ENCODE results near the gene CMC4. TPM values are rescaled to one million over a fixed set of nuclear protein-coding genes. Genes with fewer than 3 reads are reported as not detected.

CMC4 gene
- total and polyA plus RNA-seq, 9 of the 15 experiments (the other 6 are each of a cell fraction or from before 2014, with no cell fraction given), result 3.5 to 16.9 (median 8.2) TPM

- peaks cover 49% of the 10 kb centered on the region for H3K79me2 ChIP-seq (ENCODE audit: control insufficient read depth, insufficient read depth, low read length)
- no peaks in the 10 kb centered on the region for H3K9me1 ChIP-seq (ENCODE audit: control insufficient read depth, insufficient read depth, low read length)
- peak; percentile 91 to 97 (median 94) for DNase-seq (ENCODE audit: extremely low read depth in 1 of 4, low spot score in 3 of 4)
- peak within 1 kb of the TSS; percentile 82 for H3K4me2 ChIP-seq (ENCODE audit: insufficient read depth, low read length)
- H3K9me3 ChIP-seq (replicated peaks; ENCODE audit: control insufficient read depth, insufficient read depth, low read depth, low read length), result no peaks in the 10 kb centered on the region
- FAIRE-seq, result peak; percentile 85
- H3K36me3 ChIP-seq (ENCODE audit: control insufficient read depth, insufficient read depth, low read length), result no peaks in the 10 kb centered on the region
- intact Hi-C loops (cut with micrococcal nuclease), result loop anchor here (2.0 kb wide), 1 partner anchor 40 kb away; no protein-coding TSS in a partner anchor
- peak within 1 kb of the TSS; percentile 93 to 97 for H3K9ac ChIP-seq (ENCODE audit: insufficient read depth in 1 of 2, low read depth in 2 of 2, low read length in 2 of 2)
- no TSS peak for BruUV-seq (replicated peaks)
- CTCF ChIA-PET (ENCODE audit: low intra/inter-chr PET ratio), result interaction anchor here (0.6 kb wide), 1 partner anchor 43 kb away, joined by 3 read pairs; no protein-coding TSS in a partner anchor
- peak within 1 kb of the TSS; percentile 84 for H2AFZ ChIP-seq (ENCODE audit: low read depth, low read length)
- in situ Hi-C loops (cut with MboI), result no loop called here
- H3K27ac ChIP-seq (ENCODE audit: extremely low read depth, low read depth, low read length), result peak within 1 kb of the TSS; percentile 95
- H3K4me1 ChIP-seq (replicated peaks in 1 of 2; ENCODE audit: control insufficient read depth in 2 of 2, insufficient read depth in 2 of 2, low read length in 2 of 2), result peaks cover 14 to 29% of the 10 kb centered on the region in 2 experiments
- WGBS (ENCODE audit: insufficient coverage, low coverage, missing lambda C conversion rate), result 3% methylated on average over 36 of the region's 82 CpGs
- POLR2A ChIA-PET, result interaction anchor here (0.5 to 1.4 kb wide), 10 partner anchors 9 to 678 kb away, joined by 3 to 6 read pairs (median 3); no protein-coding TSS in a partner anchor
- ATAC-seq, result peak; percentile 87
- H3K27me3 ChIP-seq (ENCODE audit: control insufficient read depth in 2 of 2, insufficient read depth in 2 of 2, low read length in 2 of 2), result no peaks in the 10 kb centered on the region
- peak within 1 kb of the TSS; percentile 51 for H3K4me3 ChIP-seq
- H4K20me1 ChIP-seq (replicated peaks; ENCODE audit: control insufficient read depth, insufficient read depth, low read length), result no peaks in the 10 kb centered on the region
- 0 out of 2 replicates have a peak, but pooled peaks have one; percentile 49 for TF ChIP-seq KLF13 (tag; IDR thresholded peaks at IDR 0.05; ENCODE audit: borderline replicate concordance, low read depth)
- no peak for TF ChIP-seq ZNF764 (CRISPR knock-in tag; IDR thresholded peaks at IDR 0.05; ENCODE audit: low read depth)
- no peak for TF ChIP-seq TFE3 (CRISPR knock-in tag; IDR thresholded peaks at IDR 0.05)
- no peak; a peak in 1 of 4 replicates for TF ChIP-seq TEAD1 (CRISPR knock-in tag; IDR thresholded peaks at IDR 0.05)
- TF ChIP-seq GTF2F1 (IDR thresholded peaks at IDR 0.05; ENCODE audit: low read depth, low read length), result no peak
- peak in 1 of 2 experiments; percentile 76; a peak in 2 of 4 replicates for TF ChIP-seq MAZ (CRISPR knock-in tag; conservative IDR thresholded peaks at IDR 0.05 in 1 of 2, IDR thresholded peaks at IDR 0.05 in 1 of 2)
- no peak for TF ChIP-seq ZNF282 (CRISPR knock-in tag; IDR thresholded peaks at IDR 0.05)
- TF ChIP-seq PPARD (CRISPR knock-in tag; IDR thresholded peaks at IDR 0.05), result no peak
- no peak for TF ChIP-seq FOXM1 (IDR thresholded peaks at IDR 0.05; ENCODE audit: low read depth)
- peak; percentile 41; the same call in 1 of the 2 replicates for TF ChIP-seq FOXM1 (CRISPR knock-in tag; IDR thresholded peaks at IDR 0.05; ENCODE audit: low read depth)
- TF ChIP-seq PML (IDR thresholded peaks at IDR 0.05; ENCODE audit: low read length), result peak; percentile 61; the same call in 1 of the 2 replicates
- TF ChIP-seq BRD9 (IDR thresholded peaks at IDR 0.05; ENCODE audit: low read depth, partially characterized antibody), result no peak
- no peak for TF ChIP-seq CC2D1A (IDR thresholded peaks at IDR 0.05)
- no peak for TF ChIP-seq PRMT5 (CRISPR knock-in tag; IDR thresholded peaks at IDR 0.05)
- TF ChIP-seq ZFP1 (CRISPR knock-in tag; IDR thresholded peaks at IDR 0.05), result no peak
- no peak for TF ChIP-seq ZNF3 (CRISPR knock-in tag; IDR thresholded peaks at IDR 0.05)
- no peak for TF ChIP-seq SETDB1 (IDR thresholded peaks at IDR 0.05; ENCODE audit: low read length)
- TF ChIP-seq LCOR (CRISPR knock-in tag; IDR thresholded peaks at IDR 0.05), result peak; percentile 89
Observed at GRCh38 chrX:155026727-155027508, 44.0 kb downstream of the CMC4 start, which contains the start of gene FUNDC2. Gene FUNDC2, plus strand, starts transcription at chrX:155026844. Its CDS starts 95 bp downstream, at chrX:155026939.
